ENCODE measurements around the gene KRT4. TPM values are rescaled to one million over a fixed set of nuclear protein-coding genes. Genes with fewer than 3 reads are reported as not detected.

Gene KRT4
- total RNA-seq, 2 donors from 2014 or later = not detected

DNA sequence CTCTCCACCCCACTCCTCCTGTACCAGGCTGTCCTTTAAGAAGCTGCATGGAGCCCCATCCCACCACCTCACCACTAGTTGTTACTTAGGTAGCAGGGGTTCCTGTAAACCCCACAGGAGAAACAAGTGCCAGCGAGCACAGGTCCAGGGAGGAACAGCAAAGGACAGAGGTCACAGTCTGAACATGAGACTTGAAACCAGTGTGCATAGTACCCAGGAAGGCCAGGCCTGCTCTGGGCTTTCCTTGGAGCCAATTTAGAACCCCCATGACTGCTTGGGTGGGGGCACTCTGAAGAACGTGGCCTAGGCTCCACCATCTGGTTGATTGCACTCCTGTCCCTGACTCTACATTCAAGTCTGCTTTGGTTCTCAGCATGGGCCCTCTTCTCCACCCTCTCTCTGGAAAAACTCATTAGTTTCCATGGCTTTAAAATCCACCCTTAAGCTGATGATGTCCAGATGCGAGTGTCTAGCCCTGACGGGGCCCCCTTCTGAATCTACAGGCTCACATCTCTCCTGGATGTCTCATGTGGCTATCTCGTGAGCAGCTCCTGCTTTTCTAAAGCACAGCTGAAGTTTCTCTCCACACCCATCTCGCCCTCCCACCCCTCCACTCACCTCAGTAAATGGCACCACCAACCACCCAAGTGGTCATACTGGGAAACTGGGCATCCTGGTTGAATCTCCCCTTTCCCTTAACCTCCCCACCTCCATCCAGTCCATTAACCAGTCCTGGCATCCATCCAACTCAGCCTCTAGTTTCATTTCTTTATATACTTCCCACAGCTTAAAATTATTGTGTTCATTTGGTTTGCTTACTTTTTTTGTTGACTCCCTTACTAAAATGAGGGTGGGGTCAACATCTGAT, 26.4 kb downstream of the KRT4 start:
- no peak for ATAC-seq
- DNase-seq = no peak
- intact Hi-C loops (cut with DNase I, micrococcal nuclease) = no loop called here

GRCh38 chr12:52784909-52785308, 29.0 kb downstream of the KRT4 start:
- ATAC-seq (no peak), DNase-seq (no peak)
- intact Hi-C loops (cut with DNase I, micrococcal nuclease) = no loop called here

DNA sequence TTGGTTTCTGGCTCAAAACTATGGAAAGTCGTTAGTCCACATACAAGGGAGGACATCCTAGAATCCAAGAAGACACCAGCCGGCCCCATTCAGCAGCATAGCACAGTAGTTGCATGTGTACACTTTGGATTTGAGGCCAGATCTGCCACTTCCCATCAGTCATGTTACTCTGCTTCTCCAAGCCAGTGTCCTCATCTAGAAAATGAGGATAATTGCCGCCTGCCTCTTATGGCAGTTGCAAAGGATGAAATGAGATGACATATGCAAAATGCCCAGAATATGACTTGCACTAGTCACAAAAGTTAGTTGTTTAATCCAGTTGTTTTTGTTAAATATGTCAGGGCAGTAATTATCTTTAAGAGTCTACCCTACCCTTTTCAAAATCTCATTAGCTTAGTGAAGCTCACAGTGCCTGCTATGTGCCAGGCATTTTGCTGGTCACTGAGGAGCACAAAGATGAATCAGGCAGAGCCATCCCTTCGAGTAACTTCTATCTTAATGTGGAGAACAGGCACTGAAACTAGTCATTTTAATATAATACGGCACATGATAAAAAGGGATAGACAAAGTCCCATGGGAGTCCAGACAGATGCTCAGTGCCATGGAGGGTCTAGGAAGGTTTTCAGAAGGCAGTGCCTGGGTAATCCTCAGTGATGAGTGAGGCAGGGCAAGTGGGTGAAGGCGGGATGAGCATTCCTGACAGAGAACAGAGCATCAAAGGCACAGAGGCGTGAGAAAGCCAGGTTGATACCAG, 30.2 kb downstream of the KRT4 start:
- no peak for DNase-seq
- intact Hi-C loops (cut with DNase I, micrococcal nuclease) = no loop called here
- no peak for ATAC-seq

DNA sequence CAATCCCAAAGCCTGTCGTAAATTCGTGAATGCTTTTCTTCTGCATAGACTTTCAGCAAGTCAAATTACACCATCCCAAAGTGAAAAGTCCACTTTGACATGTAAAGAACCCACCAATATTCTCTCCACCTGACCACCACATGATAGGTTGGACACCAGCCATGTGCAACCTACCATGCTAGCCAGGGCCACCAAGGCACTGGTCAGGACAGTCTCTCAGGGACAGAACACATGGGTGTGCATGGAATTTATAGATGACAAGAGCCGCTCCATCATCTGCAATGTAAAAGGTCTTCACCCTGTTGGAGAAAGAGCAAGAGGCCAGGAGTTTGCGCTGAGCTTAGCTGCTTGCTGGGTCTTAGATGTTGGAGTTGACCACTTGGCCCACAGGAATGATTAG, 31.4 kb downstream of the KRT4 start:
- ATAC-seq (no peak), DNase-seq (no peak)
- intact Hi-C loops (cut with DNase I, micrococcal nuclease) = no loop called here

DNA sequence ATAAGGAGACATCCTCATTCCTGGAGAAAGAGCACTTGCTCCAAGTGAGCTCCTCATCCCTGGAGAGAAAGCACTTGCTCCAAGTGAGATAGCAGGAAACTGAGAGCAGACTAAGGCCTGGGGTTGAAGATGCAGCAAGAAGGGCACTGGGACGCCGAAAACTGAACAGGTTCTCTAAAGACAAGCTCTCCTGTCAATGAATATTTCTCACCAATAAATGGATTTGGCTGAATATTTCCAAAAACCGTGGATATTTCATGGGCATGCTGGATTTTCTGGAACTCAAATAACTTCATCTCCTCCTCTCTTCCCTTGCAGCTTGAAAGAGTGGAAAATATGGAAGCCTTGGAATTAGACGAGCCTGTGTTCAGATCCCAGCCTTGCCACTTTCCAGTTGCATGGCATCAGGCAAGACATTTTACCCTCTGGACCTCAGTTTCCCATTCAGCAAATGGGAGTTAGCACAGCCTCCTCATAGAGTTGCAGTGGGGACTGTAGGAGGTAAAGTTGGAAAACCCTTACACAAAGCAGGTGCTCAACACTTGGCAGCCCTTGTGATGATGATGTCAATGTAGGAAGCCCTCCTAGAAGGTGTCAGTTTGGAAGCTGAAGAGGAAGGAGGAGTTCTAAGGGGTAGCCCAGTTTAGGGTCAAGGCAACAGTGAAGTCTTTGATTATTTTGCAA, 32.4 kb downstream of the KRT4 start:
- no peak for DNase-seq
- intact Hi-C loops (cut with DNase I, micrococcal nuclease) = no loop called here

DNA sequence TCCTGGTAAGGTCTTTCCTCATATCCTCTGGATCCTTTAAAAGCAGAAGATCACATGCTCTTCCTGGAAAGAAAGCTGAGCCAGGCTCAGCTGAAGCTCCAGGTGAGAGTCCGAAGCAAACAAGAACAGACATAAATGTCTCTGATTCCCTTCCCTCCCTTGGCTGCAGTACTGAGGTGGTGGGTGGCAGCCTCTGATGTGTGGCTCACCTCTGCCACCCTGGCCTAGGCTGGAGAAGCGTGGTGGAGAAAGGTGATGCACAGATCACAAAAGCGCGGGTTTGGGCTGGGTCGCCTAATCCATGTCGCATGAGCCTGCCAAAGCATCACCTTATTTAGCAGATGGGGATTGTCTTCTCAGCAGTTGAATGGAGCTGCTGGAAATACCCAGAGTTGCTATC, 34.0 kb downstream of the KRT4 start:
- ATAC-seq (no peak), DNase-seq (no peak)

More for the DNA sequence above, 32.4 kb downstream of the KRT4 start:
- ATAC-seq = no peak

DNA sequence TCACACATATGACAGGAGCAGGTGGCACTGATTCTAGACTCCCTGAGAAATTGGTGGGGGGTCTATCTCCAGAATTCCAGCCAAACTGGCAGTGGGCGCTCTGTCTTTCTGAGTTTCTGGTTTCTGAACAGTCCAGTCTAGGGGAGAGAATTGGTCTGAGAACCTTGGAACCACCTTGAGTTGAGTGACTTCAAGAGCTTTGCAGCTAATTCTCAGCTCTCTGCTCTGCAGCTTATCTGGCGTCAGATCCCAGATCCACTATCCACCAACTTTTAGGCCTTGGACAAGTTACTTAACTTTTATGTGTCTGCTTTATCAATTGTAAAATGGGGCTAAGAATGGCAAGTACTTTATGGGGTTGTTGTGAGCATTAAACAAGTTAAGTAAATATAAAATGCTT, 35.1 kb downstream of the KRT4 start:
- no peak for ATAC-seq
- DNase-seq = no peak
- intact Hi-C loops (cut with DNase I, micrococcal nuclease) = no loop called here

More for the DNA sequence above, 34.0 kb downstream of the KRT4 start:
- intact Hi-C loops (cut with DNase I, micrococcal nuclease) = no loop called here

- ATAC-seq = no peak
- intact Hi-C loops (cut with DNase I, micrococcal nuclease) = no loop called here
- no peak for DNase-seq
Observed at GRCh38 chr12:52777566-52777965, 36.4 kb downstream of the KRT4 start.

- ATAC-seq (no peak), DNase-seq (no peak)
- intact Hi-C loops (cut with DNase I, micrococcal nuclease) = no loop called here
Observed at GRCh38 chr12:52776913-52777395, 37.0 kb downstream of the KRT4 start, which contains the start of gene KRT76. KRT76 (minus strand) TSS chr12:52777345; CDS start chr12:52777291, 54 bp downstream.

GRCh38 chr12:52776435-52776834, 37.5 kb downstream of the KRT4 start:
- DNase-seq (no peak), ATAC-seq (no peak)
- intact Hi-C loops (cut with DNase I, micrococcal nuclease) = no loop called here

GRCh38 chr12:52774629-52775250, 39.2 kb downstream of the KRT4 start:
- intact Hi-C loops (cut with DNase I, micrococcal nuclease) = no loop called here
- ATAC-seq = no peak
- no peak for DNase-seq

DNA sequence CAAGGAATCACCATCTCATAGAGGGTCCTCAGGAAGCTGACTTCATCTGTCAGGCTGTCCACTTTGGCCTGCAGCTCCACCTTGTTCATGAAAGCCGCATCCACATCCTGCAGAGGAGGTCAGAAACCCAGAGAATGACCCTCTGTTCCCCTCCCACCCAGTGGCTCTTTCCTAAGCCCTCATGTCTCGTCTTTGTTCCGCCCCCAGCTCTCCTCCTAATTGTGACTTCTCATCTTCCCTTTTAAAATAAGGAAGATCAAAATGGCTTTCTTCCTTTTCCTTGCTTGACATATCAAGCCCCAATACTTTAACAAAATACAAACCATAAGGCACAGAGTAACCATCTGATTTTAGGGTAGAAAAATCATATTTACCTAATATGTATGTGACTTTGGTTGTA, 41.1 kb downstream of the KRT4 start:
- intact Hi-C loops (cut with DNase I, micrococcal nuclease) = no loop called here
- DNase-seq (no peak), ATAC-seq (no peak)

DNA sequence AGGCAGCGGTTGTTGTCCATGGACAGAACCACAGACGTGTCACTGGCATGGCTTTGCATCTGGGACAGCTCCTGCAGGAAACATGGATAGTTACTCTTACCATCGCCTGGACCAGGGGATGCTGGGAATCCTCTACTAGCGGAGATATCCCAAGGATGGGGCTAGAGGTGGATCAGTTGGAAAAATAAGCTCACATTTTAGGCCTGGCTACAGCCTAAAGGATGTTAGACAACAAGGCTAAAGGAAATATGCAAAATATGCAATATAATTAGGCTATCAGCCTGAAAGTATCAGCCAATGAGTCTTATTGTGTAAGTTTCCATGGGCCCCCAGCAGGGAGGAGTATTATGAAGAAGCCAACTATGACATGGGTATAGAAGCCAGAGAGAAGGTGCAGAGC, 41.7 kb downstream of the KRT4 start:
- intact Hi-C loops (cut with DNase I, micrococcal nuclease) = no loop called here
- DNase-seq (no peak), ATAC-seq (no peak)

GRCh38 chr12:52771505-52771904, 42.4 kb downstream of the KRT4 start:
- ATAC-seq = no peak
- no peak for DNase-seq
- intact Hi-C loops (cut with DNase I, micrococcal nuclease) = no loop called here

DNA sequence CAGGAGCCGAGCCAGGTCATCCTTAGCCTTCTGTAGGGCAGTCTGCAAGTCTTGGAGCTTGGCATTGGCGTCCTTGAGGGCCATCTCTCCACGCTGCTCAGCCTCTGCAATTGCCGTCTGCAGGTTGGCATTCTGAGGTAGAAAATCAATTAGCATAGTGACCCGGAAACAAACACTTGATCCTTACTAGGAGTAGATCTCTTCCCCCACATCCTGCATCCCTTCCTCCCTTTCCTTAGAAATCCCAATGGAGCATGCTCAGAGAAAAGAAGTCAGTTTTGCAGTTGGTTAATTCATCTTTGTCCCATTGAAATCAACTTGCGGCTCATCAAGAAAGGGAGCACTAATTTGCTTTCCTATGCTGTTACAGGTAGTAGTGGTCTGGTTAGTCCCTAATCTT, 42.8 kb downstream of the KRT4 start:
- no peak for DNase-seq
- intact Hi-C loops (cut with DNase I, micrococcal nuclease) = no loop called here
- no peak for ATAC-seq

GRCh38 chr12:52769946-52770345, 44.0 kb downstream of the KRT4 start:
- ATAC-seq = no peak
- intact Hi-C loops (cut with DNase I, micrococcal nuclease) = no loop called here
- DNase-seq = no peak

DNA sequence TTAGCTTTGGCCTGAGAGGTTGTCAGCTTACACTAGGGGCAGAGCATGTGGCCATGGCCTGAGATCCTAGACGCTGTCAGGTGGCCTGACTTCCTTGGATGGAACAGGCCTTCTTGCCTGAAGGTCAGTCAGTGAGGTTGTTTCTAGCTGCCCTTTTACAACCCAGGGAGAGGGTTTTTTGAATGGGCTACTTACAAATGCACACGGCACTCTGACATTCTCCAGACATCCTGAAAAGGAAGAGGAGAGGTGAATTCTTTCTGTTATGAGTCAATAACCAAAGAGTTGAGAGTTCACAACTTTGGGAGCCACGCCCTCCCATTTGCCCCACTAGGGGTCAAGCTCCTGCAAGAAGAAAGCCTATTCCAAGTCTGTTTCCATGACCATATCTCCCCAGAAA, 44.6 kb downstream of the KRT4 start:
- no peak for ATAC-seq
- DNase-seq = no peak
- intact Hi-C loops (cut with DNase I, micrococcal nuclease) = no loop called here

GRCh38 chr12:52768479-52769200, 45.3 kb downstream of the KRT4 start:
- intact Hi-C loops (cut with DNase I, micrococcal nuclease) = no loop called here
- no peak for ATAC-seq
- no peak for DNase-seq
